ENCODE data around the gene SCLT1. TPM values are rescaled to one million over a fixed set of nuclear protein-coding genes. Genes with fewer than 3 reads are reported as not detected.

SCLT1 gene
- total RNA-seq, 2 donors from 2014 or later: 11.4 to 12.0 TPM

DNA sequence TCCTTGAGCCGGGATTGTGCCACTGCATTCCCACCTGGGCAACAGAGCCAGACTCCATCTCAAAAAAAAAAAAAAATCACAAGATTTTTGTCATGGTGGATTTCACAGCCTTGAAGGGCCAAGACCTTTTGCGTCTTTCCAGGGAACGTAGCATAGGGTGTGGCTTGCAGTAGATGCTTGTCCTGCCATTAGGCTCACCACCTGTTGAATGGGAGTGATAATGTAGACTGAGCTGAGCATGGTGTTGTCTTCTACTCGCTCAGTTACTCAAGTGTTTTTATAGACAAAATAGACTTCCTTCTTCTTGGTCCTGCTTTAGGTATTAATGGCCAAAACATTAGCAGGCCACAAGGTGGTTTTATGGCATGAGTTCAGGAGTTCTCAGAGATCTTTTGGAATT lies 243.1 kb downstream of the SCLT1 start:
- Mint-ChIP-seq H3K27me3 (ENCODE audit: insufficient read depth) (no peaks in the 10 kb centered on the region), H3K4me3 (no peak overlapping the region), H3K36me3 (ENCODE audit: low read depth) (peaks cover 91% of the 10 kb centered on the region), H3K4me1 (no peaks in the 10 kb centered on the region), H3K9me3 (no peaks in the 10 kb centered on the region), H3K27ac (no peak overlapping the region)
- DNase-seq: peak; percentile 10
- Histone ChIP-seq H3K4me1 (ENCODE audit: control insufficient read depth, insufficient read depth, low read length) (no peaks in the 10 kb centered on the region), H3K4me3 (ENCODE audit: low read length) (no peak overlapping the region), H3K9ac (ENCODE audit: extremely low read depth, low read length, poor library complexity, severe bottlenecking) (no peak overlapping the region), H3K27ac (ENCODE audit: low read depth, low read length) (no peak overlapping the region), H3K9me3 (ENCODE audit: control insufficient read depth, low read length) (no peaks in the 10 kb centered on the region), H3K27me3 (ENCODE audit: control insufficient read depth, insufficient read depth, low read length, poor library complexity, severe bottlenecking) (no peaks in the 10 kb centered on the region), H3K36me3 (ENCODE audit: control insufficient read depth, insufficient read depth, low read length) (peaks cover 95% of the 10 kb centered on the region)
- TF ChIP-seq, protein P1, sequence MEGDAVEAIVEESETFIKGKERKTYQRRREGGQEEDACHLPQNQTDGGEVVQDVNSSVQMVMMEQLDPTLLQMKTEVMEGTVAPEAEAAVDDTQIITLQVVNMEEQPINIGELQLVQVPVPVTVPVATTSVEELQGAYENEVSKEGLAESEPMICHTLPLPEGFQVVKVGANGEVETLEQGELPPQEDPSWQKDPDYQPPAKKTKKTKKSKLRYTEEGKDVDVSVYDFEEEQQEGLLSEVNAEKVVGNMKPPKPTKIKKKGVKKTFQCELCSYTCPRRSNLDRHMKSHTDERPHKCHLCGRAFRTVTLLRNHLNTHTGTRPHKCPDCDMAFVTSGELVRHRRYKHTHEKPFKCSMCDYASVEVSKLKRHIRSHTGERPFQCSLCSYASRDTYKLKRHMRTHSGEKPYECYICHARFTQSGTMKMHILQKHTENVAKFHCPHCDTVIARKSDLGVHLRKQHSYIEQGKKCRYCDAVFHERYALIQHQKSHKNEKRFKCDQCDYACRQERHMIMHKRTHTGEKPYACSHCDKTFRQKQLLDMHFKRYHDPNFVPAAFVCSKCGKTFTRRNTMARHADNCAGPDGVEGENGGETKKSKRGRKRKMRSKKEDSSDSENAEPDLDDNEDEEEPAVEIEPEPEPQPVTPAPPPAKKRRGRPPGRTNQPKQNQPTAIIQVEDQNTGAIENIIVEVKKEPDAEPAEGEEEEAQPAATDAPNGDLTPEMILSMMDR (conservative IDR thresholded peaks at IDR 0.05): no peak
- WGBS, 2 experiments (ENCODE audit: insufficient coverage in 1 of 2, insufficient read length in 1 of 2): 80 to 95% methylated on average over 2 to 4 of the region's 4 CpGs

DNA sequence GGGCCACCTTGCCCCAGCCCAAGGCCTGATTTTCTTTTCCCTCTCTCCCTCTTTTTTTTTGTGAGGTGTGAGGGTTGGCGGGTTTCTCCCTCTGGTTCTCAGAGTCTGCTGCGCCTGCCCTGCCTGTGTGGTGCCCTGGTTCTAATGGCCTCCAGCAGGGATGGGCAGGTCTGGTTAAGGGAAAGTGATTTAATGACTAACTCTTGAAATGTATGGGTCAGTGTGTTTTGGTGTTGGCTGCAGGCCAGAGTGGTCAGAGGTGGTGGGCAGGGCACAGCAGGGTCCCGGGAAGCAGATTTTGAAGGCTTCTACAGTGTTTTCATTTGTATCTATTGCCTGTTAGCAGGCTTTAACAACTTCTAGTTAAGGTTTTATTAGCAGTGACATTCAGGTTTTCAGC lies 244.9 kb downstream of the SCLT1 start:
- H3K4me1 Mint-ChIP-seq: no peaks in the 10 kb centered on the region
- Histone ChIP-seq H3K27me3 (ENCODE audit: control insufficient read depth, insufficient read depth, low read length, poor library complexity, severe bottlenecking) (no peaks in the 10 kb centered on the region), H3K9me3 (ENCODE audit: control insufficient read depth, low read length) (no peaks in the 10 kb centered on the region), H3K4me1 (ENCODE audit: control insufficient read depth, insufficient read depth, low read length) (no peaks in the 10 kb centered on the region), H3K9ac (ENCODE audit: extremely low read depth, low read length, poor library complexity, severe bottlenecking) (no peak overlapping the region), H3K4me3 (ENCODE audit: low read length) (no peak overlapping the region), H3K36me3 (ENCODE audit: control insufficient read depth, insufficient read depth, low read length) (peaks cover 95% of the 10 kb centered on the region), H3K27ac (ENCODE audit: low read depth, low read length) (no peak overlapping the region)
- peaks cover 92% of the 10 kb centered on the region for H3K36me3 Mint-ChIP-seq (ENCODE audit: low read depth)
- 93% methylated on average over 3 of the region's 3 CpGs; no CpG with 5 or more reads in 1 of the 2 experiments for WGBS, 2 experiments (ENCODE audit: insufficient coverage in 1 of 2, insufficient read length in 1 of 2)
- no peaks in the 10 kb centered on the region for H3K9me3 Mint-ChIP-seq
- TF ChIP-seq, protein P1 (conservative IDR thresholded peaks at IDR 0.05): no peak
- peak; percentile 31 for DNase-seq
- no peak overlapping the region for H3K4me3 Mint-ChIP-seq
- peak overlapping the region; percentile 72 for H3K27ac Mint-ChIP-seq
- H3K27me3 Mint-ChIP-seq (ENCODE audit: insufficient read depth): no peaks in the 10 kb centered on the region

DNA sequence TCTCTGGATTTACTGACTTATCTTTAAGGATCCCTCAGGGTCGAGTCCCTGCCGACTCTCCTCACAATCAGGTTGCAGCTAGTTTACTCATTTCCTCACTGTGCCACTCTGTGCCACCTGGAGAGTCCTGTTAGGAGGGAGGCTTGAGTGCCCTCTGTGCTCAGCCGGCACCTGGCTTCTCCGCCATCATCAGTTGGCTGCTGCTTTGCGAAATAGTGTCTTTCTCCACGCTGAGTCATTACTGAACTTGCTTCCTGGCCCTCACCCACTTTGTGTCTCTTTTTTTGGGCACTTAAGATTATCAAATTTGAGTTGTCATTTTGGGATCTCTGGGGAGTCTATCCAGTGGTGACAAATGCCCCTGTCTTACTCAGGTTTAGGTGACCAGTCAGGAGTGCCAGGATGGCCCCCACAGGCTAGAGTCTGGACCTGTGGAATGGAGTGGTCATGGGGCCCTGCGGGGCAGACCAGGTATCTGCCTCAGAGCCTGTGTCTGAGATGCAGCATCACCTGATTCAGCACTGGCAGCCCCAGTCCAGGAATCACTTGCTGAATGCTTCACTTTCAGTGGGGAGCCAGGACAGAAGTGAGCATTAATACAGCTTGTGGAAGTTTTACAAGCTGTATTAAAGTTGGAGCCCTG lies 246.1 kb downstream of the SCLT1 start:
- no peak overlapping the region for H3K9ac ChIP-seq (ENCODE audit: extremely low read depth, low read length, poor library complexity, severe bottlenecking)
- Mint-ChIP-seq H3K9me3 (no peaks in the 10 kb centered on the region), H3K27ac (no peak overlapping the region), H3K27me3 (ENCODE audit: insufficient read depth) (no peaks in the 10 kb centered on the region), H3K4me1 (peaks cover 5% of the 10 kb centered on the region), H3K4me3 (no peak overlapping the region), H3K36me3 (ENCODE audit: low read depth) (peaks cover 90% of the 10 kb centered on the region)
- peaks cover 93% of the 10 kb centered on the region for H3K36me3 ChIP-seq (ENCODE audit: control insufficient read depth, insufficient read depth, low read length)
- 95 to 97% methylated on average over 5 to 7 of the region's 7 CpGs for WGBS, 2 experiments (ENCODE audit: insufficient coverage in 1 of 2, insufficient read length in 1 of 2)
- DNase-seq: peak; percentile 35
- H3K27ac ChIP-seq (ENCODE audit: low read depth, low read length): no peak overlapping the region
- H3K27me3 ChIP-seq (ENCODE audit: control insufficient read depth, insufficient read depth, low read length, poor library complexity, severe bottlenecking): no peaks in the 10 kb centered on the region
- H3K4me3 ChIP-seq (ENCODE audit: low read length): no peak overlapping the region
- no peaks in the 10 kb centered on the region for H3K4me1 ChIP-seq (ENCODE audit: control insufficient read depth, insufficient read depth, low read length)
- H3K9me3 ChIP-seq (ENCODE audit: control insufficient read depth, low read length): no peaks in the 10 kb centered on the region
- TF ChIP-seq, protein P1 (conservative IDR thresholded peaks at IDR 0.05): no peak

All from endodermal cell (in vitro differentiated cells).